ENCODE results near the gene LRRC53. TPM values are rescaled to one million over a fixed set of nuclear protein-coding genes. Genes with fewer than 3 reads are reported as not detected.

Gene LRRC53, protein sequence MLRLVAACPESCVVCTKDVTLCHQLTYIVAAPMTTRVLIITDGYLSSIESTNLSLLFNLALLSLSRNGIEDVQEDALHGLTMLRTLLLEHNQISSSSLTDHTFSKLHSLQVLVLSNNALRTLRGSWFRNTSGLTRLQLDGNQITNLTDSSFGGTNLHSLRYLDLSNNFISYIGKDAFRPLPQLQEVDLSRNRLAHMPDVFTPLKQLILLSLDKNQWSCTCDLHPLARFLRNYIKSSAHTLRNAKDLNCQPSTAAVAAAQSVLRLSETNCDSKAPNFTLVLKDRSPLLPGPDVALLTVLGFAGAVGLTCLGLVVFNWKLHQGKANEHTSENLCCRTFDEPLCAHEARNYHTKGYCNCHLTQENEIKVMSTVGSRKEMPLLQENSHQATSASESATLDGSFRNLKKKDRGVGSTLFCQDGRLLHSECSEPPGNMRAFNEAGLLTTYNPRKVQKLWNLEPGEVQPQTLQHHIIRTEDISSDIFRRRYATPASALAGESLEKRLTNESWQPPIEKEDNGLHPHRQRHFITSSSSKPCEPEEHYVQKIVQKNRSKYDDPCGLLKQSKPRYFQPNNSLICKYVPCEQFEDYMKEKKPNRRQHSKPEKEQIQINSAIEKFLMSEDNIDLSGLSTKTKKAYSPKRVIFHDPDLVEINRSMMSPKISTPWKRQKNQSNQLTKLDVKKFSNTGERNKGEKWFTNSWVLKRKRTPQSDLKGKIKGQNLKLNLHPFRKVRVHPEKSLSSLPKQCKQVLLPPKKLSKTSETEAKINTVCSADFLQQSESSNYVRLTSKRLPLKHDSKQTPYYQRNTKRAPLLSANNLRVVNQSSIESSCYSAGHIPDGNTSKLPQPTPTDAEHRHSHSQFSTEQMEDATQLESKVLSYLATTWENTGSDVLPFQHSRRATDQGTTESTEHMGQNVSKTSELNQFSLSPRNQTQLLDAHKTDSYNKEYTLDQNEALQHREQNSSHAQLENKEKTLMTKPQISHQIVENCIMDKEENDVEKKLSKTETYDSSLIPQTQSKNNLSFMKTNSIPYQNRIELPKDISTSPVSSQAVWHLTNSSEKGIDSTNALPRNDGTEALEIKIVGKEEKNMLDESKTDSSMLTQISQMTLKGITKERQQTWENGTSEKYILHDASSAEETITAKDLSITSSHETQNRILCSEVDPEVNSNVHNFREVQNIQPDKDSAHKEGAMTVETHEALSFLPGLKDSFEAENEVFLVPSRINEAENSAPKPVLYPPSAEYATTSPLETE
- under 1 TPM in 1 of 4 donors, not detected in 3; 0.04 TPM for polyA plus RNA-seq (ENCODE audit: insufficient read length in 4 of 4)

DNA sequence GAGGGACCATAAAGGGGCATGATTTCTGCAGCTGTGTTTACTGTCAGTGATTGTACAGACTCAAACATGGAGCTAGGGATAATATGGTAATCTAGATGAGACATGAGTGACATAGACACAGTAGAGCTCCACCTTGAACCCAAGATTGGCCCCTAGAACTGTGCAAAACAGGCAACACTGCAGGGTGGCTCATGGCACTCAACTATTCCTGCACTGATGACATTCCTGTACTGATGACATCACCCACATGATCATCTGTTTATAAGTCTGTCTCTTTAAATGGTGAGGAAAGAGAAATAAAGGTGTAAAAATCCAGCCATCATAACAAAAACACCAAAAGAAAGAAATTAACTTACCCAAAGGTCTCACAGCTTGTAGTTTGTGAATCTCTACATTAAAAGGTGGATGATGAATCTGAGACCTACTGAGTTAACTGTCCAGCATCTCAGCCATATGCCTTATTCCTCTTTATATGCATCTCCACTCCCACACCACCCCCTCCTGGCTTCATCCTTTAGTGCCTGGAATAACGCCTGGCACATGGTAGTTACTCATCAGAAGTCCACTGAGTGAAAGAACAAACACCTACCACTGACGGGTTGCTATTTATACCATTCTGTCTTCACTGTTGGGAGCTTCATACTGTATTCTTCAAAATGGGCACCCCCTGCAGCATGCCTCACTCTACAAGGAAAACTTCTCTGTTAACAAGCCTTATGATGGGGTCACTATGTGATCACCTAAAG, at the start of gene LRRC53:
TSS of gene LRRC53 (minus strand) at position 442 of the 746 bp plus-strand sequence. CDS start 29,262 bp downstream, outside the sequence.
- no peak for DNase-seq (ENCODE audit: low read depth in 4 of 4, low spot score in 3 of 4)

DNA sequence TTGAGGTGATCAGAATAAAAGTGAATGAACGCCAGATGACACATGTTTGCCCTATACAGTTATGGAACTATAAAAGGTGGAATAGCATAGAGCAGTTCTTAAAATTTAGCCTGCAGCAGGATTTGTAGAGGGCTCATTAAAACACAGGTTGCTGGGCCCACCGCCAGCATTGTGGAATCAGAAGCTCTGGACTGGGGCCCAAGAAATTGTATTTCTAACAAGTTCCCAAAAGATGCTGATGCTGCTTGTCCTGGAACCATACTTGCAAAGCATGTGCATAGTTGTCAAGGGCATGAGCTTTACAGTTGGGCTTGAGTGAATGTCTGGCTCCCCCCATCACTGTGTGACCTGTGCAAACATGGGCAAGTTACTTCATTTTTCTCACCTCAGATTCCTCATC, 37.5 kb upstream of the LRRC53 start:
- no peak for DNase-seq (ENCODE audit: low read depth in 4 of 4, low spot score in 3 of 4)

DNA sequence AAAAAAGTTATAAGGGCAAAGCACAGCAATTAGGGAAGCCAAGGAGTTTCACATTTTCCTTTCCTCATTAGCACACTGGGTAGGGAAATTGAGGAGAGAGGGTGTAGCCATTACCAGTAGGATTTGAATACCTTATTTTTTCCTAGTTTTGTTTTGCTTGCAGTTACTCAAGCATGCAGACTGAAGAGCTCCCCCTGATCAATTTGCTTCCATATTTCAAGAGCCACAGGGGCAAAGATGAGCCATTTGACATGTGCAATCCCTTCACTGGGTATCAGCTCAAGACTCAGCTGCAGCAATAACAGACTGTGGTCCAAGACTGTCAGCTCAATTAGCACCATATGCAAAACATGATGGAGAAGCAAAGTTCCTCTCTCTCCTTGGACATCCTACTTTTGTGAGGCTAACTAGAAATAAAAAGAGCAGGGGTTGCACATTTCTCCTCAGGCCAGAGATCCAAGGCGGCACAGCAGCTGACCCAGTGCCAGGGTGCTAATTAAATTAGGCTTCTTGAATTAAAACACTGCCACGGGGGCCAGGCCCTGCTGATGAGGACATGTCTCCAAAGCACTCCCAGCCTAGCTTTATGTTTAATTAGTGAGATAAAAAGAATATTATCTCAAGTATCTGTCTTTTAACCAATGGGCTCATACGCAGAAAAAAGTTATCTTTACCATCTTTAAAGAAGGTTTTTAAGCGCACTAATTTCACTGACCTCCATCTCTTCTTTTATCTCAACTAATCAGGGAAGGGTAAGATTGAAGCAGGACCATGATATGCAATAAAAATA, 36.7 kb upstream of the LRRC53 start:
- DNase-seq (ENCODE audit: low read depth in 4 of 4, low spot score in 3 of 4), result no peak

DNA sequence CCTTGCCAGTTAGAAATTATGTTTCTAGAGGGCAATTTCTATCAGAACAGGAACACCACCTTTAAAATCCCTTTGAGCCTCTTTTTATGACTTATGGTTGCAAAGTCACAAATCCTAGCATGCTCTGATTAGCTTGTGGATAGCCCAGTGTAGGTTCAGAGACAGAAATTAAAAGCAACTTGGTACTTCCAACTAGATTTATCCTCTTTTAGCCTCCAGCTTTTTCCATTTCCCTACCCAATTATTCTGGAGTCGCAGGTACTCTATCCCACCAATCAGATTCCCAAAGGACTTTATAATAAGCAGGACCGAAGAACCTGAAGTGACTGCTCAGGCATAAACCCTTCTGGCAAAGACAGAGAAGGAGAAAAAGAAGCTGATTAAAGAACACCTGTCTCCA, 33.4 kb upstream of the LRRC53 start:
- no peak for DNase-seq (ENCODE audit: low read depth in 4 of 4, low spot score in 3 of 4)

DNA sequence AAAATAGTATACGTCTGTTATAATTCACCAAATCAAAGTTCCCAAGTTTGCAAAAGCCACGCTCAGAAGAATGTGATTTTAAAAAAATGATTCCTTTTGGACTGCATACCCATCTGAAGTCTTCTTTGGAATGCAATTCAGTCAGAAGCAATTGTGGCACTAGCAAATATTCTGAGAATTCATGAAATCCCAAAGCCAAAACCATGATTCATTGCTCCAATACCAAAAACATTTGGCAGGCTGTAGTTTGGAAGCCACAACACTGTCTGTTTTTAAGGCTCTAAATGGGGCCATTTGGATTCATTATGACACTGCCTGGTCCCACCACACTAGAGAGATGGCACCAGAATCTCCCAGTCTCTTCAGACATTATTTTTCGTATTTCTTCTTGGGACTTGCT, 21.8 kb upstream of the LRRC53 start:
- DNase-seq (ENCODE audit: low read depth in 4 of 4, low spot score in 3 of 4), result no peak

DNA sequence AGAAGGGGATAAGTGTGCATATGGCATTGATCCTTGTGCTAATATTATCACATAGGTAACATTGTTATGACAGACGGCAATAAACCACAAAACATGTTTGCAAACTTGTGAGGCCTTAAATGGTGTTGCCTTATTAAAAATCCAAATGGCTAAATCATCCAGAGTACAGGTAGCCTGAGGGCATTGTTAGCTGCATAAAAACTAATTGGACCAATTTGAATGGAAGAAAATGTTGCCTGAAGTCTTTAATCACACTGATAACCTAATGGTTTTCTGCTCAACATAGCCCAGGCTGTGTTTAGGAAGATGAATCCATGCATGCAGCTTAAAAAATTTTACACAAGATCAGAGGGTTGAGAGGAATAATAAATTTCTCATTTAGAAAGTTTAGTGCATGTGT, 19.4 kb upstream of the LRRC53 start:
- DNase-seq (ENCODE audit: low read depth in 4 of 4, low spot score in 3 of 4), result no peak

DNA sequence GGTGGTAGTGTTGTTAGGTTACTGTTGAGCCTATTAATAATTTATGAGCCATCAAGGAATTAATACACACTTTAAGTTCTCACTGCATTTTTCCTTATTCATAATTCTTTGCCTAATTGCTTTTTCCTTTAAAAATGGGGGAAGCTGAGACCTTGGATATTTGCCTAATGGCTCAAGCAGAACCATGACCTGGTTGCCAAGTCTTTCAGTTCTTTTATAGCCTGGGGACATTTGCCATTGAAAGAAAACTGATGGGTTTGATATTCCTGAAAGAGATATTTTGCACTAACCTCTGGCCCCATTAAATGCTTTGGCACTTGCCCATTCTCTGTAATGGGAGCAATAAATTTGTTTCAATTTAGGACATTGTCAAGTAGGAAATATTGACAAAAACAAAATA, 18.5 kb upstream of the LRRC53 start:
- DNase-seq (ENCODE audit: low read depth in 4 of 4, low spot score in 3 of 4), result no peak

DNA sequence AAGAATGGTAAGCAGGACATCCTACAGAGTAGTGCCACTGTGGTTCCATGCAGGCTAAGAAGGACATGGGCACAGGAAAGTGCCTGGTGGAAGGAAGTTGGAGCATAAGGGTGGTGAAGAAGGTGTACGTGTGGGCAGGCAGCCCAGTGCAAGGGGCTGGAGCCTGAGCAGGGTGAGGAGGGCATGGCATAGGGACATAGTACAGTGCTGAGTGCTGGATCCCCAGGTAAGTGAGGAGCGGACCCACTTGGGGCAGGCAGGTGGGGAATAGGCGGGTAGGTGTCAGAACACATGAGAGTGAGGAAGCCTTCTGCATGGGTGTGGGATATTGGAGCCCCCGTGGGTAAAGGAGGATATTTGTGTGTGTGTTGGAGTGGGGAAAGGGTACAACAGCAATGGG, 15.7 kb upstream of the LRRC53 start:
- DNase-seq (ENCODE audit: low read depth in 4 of 4, low spot score in 3 of 4), result no peak

DNA sequence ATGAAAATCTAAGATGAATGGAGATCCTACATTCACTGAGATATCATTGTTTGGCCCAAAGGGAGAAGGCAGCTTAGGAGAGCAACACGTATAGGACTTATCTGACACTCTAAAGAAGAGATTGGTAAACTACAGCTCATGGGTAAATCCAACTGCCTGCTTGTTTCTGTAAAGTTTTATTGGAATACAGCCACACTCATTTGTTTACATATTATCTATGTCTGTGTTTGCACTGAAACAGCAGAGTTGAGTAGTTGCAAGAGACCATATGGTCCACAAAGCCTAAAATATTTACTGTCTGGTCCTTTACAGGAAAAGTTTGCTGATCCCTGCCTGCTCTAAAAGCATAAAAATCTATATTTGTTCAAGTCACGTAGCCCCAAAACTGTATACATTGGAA, 14.3 kb upstream of the LRRC53 start:
- DNase-seq (ENCODE audit: low read depth in 4 of 4, low spot score in 3 of 4), result no peak

DNA sequence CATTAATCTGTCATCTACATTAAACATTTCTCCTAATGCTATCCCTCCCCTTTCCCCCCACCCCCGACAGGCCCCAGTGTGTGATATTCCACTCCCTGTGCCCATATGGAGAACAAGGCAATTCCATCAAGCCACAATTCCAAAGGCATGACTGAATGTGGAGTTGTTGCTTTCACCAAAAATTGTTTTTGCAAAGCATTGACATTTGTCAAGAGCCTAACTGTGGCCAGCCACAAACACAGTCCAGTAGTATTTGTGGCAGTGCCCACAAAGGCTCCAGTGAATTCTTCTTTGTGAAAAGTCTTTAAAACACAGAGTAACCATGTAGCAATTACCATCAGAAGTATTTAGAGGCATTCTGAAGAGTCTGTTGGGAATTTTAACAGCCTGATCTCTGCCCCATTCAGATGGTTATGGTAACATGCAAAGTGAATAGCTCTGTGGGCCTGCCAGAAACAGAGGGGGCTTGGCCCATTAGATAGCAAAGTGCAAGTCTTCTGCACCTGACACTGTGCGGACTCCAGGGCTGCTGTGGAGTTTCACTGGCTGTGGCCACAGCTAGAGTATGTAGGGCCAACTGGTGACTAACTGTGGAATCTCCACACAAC, 11.6 kb upstream of the LRRC53 start:
- no peak for DNase-seq (ENCODE audit: low read depth in 4 of 4, low spot score in 3 of 4)

DNA sequence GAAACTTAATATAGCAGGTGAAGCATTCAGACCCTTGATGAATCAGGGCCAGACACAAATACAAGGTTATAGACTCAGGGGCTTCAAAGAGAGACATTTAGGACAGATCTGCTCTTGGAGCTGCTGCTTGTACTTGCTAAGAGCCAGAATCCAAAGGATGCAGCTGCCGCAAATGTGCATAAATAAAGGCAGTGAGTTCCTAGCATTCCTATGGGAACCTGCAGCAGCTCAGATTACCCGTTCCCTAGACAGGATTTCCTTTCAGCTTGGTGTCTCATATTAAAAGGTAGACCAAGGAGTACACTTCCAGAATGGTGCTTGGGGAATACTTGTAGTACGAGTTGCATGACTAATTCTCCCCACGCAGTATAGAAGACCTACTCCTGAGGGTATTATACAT, 9.7 kb upstream of the LRRC53 start:
- DNase-seq (ENCODE audit: low read depth in 4 of 4, low spot score in 3 of 4), result peak in 1 of 4 donors; percentile 8

DNA sequence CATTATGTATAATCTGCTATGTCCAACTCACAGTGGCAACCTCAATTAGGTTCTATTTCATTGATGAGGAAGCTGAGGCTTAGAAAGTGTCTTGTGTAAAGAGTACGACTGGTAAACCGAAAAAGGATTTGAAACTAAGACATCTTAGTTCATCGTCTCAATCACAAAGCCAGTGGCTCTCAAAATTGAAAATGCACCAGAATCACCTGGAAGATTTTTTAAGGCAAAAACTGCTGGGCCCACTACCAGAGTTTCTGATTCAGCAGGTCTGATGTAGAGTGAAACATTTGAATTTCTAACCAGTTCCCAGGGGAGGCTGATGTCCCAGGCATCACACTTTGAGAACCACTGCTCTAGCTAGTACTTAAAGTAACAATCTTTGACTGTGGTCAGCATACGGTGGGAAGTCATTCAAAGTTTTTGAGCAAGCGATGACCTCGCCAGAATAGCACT, 5.2 kb upstream of the LRRC53 start:
- no peak for DNase-seq (ENCODE audit: low read depth in 4 of 4, low spot score in 3 of 4)

DNA sequence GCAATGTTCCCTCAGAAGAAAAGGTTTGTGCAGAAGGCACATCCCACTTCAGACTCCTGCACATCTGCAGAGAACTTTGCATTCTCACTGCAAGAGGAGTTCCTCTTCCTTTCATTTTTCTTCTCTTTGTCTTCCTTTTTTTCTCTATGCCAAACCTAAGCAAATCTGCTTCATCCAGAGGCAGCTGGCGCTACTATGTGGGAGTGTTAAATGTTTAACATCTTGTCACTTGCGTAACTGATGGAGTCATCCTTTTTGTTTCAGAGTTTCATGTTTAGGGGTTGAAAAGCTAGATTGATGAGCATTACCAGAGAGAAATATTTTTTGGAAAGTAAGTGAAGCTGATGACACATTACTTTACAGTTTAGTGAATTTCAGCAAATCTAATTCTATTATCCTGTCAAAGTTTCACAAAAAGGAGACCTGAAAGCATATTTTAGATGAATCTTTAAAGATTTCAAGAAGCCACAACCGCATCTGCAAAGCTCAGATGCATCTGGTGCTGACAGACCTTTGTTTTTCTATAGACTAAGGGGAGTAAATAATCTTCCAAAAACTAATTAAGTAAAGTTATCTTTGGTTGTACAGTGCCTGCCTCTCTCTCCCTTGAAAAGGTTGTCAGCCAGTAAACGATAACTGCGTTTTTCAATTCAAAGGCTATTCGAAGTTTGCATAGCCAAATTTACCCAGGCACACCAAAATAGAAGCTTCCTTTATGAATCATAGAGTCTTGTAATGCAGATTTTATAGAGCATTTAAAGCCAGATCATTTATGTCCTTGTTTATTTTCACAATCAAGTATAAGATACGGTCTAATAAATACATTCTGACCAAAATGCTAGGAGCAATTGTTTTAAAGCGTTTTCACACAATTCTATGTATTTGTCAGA, 1.2 kb upstream of the LRRC53 start:
- DNase-seq (ENCODE audit: low read depth in 4 of 4, low spot score in 3 of 4), result no peak

DNA sequence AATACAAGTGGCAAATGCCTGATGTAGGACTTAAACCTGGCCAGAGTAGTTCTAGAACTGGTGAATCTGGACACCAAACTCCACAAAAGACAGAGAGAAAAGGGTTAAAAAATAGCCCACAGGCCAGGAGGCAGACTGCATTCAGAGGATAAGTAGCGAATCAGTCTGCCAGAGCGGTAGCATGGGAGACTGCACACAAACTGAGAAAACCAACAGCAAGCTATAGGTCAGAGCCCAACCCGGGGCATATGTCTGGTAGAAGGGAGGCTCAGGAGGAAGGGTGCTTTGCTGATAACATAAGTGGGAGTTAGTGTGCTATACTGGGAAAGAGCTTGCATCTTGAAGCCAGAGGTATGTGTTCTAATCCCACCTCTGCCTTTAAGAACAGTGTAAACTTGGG, 4.0 kb downstream of the LRRC53 start:
- no peak for DNase-seq (ENCODE audit: low read depth in 4 of 4, low spot score in 3 of 4)

DNA sequence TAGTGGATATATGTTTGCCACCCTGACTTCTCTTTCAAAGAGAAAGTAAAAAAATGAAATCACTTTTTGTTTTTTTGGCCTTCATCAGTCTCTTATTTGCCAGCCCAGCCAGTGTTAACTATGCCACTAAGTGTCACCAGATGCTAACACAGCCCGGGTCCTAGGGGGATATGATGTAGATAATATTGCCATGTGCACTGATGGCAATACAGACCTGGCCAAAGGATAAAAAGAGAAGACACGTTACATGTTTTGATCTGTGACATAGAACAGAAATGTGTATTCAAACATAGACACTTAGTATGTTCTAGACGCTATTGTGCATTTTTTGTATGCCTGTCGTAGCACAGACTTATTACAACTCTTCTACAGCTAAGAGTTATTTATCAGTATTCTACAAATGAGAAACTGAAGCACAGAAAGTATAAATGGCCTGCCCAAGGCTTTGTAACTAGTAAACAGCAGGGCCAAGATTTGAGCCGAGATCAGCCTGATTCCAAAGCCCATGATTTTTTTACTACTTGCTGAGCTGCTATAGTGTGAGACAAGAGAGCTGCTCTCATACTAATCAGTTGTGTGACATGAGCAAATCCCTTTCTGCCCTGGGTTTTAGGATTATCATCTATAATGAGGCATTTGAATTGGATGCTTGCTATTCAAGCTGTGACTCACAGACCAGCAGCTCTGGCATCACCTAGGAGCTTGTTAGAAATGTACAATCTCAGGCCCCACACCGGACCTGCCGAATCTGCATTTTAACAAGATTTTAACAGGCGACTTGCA, 6.3 kb downstream of the LRRC53 start:
- DNase-seq (ENCODE audit: low read depth in 4 of 4, low spot score in 3 of 4), result no peak

DNA sequence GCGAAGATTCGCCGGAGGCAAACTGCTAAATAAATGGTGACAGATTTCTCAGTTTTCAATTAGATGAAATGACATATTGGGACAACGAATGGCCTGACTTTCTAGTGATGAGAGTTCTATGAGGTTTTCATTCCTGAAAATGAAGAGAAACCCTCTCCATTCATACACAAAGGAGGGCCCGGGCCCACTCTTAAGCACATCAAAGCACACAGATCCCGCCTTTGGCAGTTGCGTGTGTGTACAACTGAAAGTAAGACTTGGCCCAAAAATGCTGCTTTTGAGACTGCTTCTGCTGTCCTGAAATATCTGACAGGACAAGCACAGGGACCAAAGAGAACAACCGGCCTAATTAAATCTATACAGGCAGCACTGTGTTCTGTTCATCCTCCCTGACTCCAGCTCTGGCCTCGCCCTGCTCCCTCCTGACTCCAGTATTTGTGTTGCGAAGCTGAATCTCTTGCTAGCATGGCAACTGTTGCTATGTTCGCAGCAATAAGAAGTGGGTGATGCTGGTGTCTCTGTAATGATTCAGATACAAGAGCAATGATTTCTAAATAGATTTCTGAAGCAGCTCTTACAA, 7.4 kb downstream of the LRRC53 start:
- DNase-seq (ENCODE audit: low read depth in 4 of 4, low spot score in 3 of 4), result no peak
